Lung (tissue), 12 donors: ENCODE results near the gene NAALAD2. TPM values are rescaled to one million over a fixed set of nuclear protein-coding genes. Genes with fewer than 3 reads are reported as not detected.

ENCODE experiments used
- ATAC-seq: fragments of 200-7000 bp; cut with Tn5 transposase; one replicate; pipeline ENCODE4 v1.9.1; 2020; ENCODE audit warnings: moderate number of reproducible peaks; ENCODE audit not compliant: insufficient read depth, low FRiP score
- DNase-seq, 3 donors: peaks; one replicate each; pipeline ENCODE4 v3.0.0-alpha.2; 2013 to 2017
- H3K27ac ChIP-seq, 2 donors: one replicate each; pipeline ENCODE4 v1.5.1; 2013; ENCODE audit warnings: mild to moderate bottlenecking in 2 of 2, moderate library complexity in 2 of 2, control low read depth in 1 of 2, inconsistent platforms in 1 of 2, low read depth in 1 of 2, low read length in 1 of 2
- H3K27me3 ChIP-seq, 3 donors: one replicate each; pipeline ENCODE4 v1.5.1; 2013; ENCODE audit warnings: low read length in 2 of 3; ENCODE audit not compliant: control insufficient read depth in 3 of 3, insufficient read depth in 3 of 3
- H3K36me3 ChIP-seq, 4 donors: one replicate each; pipeline ENCODE4 v1.5.1; 2013; ENCODE audit warnings: low read length in 4 of 4, mild to moderate bottlenecking in 1 of 4, moderate library complexity in 1 of 4; ENCODE audit not compliant: control insufficient read depth in 4 of 4, insufficient read depth in 4 of 4
- H3K4me1 ChIP-seq, 5 donors: one replicate each; pipeline ENCODE4 v1.5.1; 2013; ENCODE audit warnings: low read length in 5 of 5, mild to moderate bottlenecking in 2 of 5, moderate library complexity in 1 of 5; ENCODE audit not compliant: control insufficient read depth in 5 of 5, insufficient read depth in 5 of 5
- H3K4me3 ChIP-seq: one replicate; pipeline ENCODE4 v1.5.1; 2013; ENCODE audit warnings: mild to moderate bottlenecking, control low read depth, moderate library complexity
- H3K9ac ChIP-seq, 2 donors: one replicate each; pipeline ENCODE4 v1.5.1; 2013; ENCODE audit warnings: low read length in 2 of 2, control low read depth in 1 of 2; ENCODE audit not compliant: insufficient read depth in 1 of 2
- H3K9me3 ChIP-seq, 4 donors: one replicate each; pipeline ENCODE4 v1.5.1; 2013; ENCODE audit warnings: low read length in 3 of 4, mild to moderate bottlenecking in 1 of 4, moderate library complexity in 1 of 4; ENCODE audit not compliant: control insufficient read depth in 4 of 4, insufficient read depth in 3 of 4
- WGBS, 2 donors: extraction: QIAGEN DNeasy Blood & Tissue Kit; methylation state at CpG; one replicate each; pipeline ENCODE4 v1.1.7; 2013; 5-methylcytosine and 5-hydroxymethylcytosine counted together
- polyA plus RNA-seq, 2 donors: library from polyadenylated mRNA; stranded (reverse); fragments of 200-250 nt; gene quantifications; one replicate each; pipeline ENCODE4 v1.2.1, GENCODE V29; 2013
- total RNA-seq, 2 donors: library from RNA; depleted of rRNA in 1 of 2; stranded (reverse); fragments of >200 nt in 1 of 2; gene quantifications; one replicate each; pipeline ENCODE4 v1.2.1, GENCODE V29; 2014 to 2021
- TF ChIP-seq, protein P1 (sequence below): IDR thresholded peaks from 2 replicates; pipeline ENCODE4 v1.5.1; 2012; ENCODE audit warnings: mild to moderate bottlenecking; ENCODE audit errors: control extremely low read depth, extremely low read depth
- donor health status: control.
- donor health status: control.
- donor health status: Bipolar disorder and iron deficiency.
- donor health status: healthy.
- donor health status: DM: yes; HTN: yes; CAD: no.

Gene NAALAD2
- total and polyA plus RNA-seq, 4 donors = 0.14 to 32.0 (median 0.68) TPM

DNA sequence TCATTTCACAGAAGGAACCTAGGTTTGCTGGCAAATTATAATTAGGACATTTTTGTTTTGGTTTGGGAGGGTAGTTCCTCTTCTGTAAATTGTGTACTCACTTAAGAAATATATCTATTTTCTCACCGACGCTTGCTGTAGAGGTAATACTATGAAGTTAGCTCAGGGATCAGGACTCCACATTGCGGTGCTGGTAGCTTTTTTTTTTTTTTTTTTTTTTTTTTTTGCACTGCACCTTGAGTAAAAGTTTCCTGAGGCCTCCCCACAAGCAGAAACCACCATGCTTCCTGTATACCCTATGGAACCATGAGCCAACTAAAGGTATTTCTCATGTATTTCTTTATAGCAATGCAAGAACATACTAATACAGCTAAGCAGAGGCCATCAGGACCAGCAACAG lies 34.0 kb upstream of the NAALAD2 start:
- Histone ChIP-seq H3K4me3 (no peak overlapping the region), H3K4me1 (no peaks in the 10 kb centered on the region), H3K9me3 (no peaks in the 10 kb centered on the region), H3K27me3 (no peaks in the 10 kb centered on the region), H3K9ac (no peak overlapping the region), H3K27ac (no peak overlapping the region), H3K36me3 (no peaks in the 10 kb centered on the region)
- no peak for ATAC-seq
- 29 to 77% methylated on average over 3 of the region's 3 CpGs for WGBS, 2 donors
- no peak for DNase-seq
- TF ChIP-seq, protein P1, sequence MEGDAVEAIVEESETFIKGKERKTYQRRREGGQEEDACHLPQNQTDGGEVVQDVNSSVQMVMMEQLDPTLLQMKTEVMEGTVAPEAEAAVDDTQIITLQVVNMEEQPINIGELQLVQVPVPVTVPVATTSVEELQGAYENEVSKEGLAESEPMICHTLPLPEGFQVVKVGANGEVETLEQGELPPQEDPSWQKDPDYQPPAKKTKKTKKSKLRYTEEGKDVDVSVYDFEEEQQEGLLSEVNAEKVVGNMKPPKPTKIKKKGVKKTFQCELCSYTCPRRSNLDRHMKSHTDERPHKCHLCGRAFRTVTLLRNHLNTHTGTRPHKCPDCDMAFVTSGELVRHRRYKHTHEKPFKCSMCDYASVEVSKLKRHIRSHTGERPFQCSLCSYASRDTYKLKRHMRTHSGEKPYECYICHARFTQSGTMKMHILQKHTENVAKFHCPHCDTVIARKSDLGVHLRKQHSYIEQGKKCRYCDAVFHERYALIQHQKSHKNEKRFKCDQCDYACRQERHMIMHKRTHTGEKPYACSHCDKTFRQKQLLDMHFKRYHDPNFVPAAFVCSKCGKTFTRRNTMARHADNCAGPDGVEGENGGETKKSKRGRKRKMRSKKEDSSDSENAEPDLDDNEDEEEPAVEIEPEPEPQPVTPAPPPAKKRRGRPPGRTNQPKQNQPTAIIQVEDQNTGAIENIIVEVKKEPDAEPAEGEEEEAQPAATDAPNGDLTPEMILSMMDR = no peak

DNA sequence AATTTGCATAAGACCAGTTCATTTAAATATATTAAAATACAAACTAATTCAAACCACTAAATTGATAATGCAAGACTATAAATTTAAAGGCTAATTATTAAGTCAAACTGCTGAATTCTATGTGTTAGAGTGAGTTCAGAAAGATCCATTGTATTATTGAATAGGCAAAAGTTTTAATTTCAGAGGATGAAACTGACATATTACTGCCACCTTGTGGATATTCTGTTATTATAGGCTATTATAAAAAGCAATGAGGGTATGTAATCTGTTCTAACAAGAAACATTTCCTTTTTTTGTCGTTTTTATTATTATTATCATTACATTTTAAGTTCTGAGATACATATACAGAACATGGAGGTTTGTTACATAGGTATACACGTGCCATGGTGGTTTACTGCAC lies 20.9 kb upstream of the NAALAD2 start:
- DNase-seq = peak in 2 of 3 donors; percentile 8 to 20

DNA sequence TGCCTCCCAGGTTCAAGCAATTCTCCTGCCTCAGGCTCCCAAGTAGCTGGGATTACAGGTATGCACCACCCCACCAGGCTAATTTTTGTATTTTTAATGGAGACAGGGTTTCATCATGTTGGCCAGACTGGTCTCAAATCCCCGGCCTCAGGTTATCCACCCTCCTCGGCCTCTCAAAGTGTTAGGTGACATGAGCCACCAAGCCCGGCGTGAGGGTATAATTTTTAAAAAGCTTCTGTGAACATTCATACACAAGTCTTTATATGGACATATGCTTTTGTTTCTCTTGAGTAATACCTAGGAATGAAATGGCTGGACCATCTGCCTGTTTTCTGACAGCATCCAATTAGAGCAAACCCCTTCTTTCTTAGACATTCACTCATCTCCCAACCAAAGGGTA lies 14.3 kb upstream of the NAALAD2 start:
- Histone ChIP-seq H3K9me3 (no peaks in the 10 kb centered on the region), H3K4me3 (no peak overlapping the region), H3K36me3 (no peaks in the 10 kb centered on the region), H3K4me1 (no peaks in the 10 kb centered on the region), H3K9ac (no peak overlapping the region), H3K27me3 (no peaks in the 10 kb centered on the region), H3K27ac (no peak overlapping the region)
- DNase-seq (no peak), ATAC-seq (no peak)
- 92 to 94% methylated on average over 4 of the region's 4 CpGs for WGBS, 2 donors
- TF ChIP-seq, protein P1 = no peak

More for the DNA sequence above, 20.9 kb upstream of the NAALAD2 start:
- H3K27ac ChIP-seq = no peak overlapping the region
- H3K27me3 ChIP-seq = no peaks in the 10 kb centered on the region
- no peaks in the 10 kb centered on the region for H3K4me1 ChIP-seq
- WGBS, 2 donors = 7 to 8% methylated on average over 2 of the region's 2 CpGs
- H3K4me3 ChIP-seq = no peak overlapping the region
- TF ChIP-seq, protein P1 = no peak
- no peaks in the 10 kb centered on the region for H3K9me3 ChIP-seq
- ATAC-seq = no peak
- H3K36me3 ChIP-seq = no peaks in the 10 kb centered on the region
- H3K9ac ChIP-seq = no peak overlapping the region

DNA sequence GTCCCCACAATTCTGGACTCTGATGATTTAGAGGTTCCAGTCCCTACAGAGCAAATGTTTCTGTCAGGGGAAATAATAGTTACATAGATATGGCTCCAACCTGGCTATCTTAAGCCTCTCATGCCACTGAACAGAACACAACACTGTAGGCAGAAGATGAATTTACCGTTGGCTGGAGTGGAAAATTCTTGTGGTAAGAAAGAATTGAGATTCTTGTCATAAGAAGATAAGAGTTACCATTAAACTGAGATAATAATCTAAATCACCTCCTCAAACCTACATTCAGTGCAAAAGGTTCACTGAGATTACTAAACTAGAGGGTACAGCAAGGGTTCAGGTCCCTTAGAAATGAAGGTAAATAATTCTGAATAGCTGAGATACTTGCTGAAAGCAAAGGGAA lies 10.1 kb upstream of the NAALAD2 start:
- ATAC-seq = no peak
- Histone ChIP-seq H3K9ac (no peak overlapping the region), H3K27me3 (no peaks in the 10 kb centered on the region), H3K9me3 (no peaks in the 10 kb centered on the region), H3K36me3 (no peaks in the 10 kb centered on the region), H3K4me1 (no peaks in the 10 kb centered on the region), H3K27ac (no peak overlapping the region), H3K4me3 (no peak overlapping the region)
- WGBS, 2 donors = 39 to 62% methylated on average over 1 of the region's 1 CpG
- DNase-seq = no peak
- TF ChIP-seq, protein P1 = no peak
